Measurements from ENCODE around the gene RC3H1. TPM values are rescaled to one million over a fixed set of nuclear protein-coding genes. Genes with fewer than 3 reads are reported as not detected.

Gene RC3H1
- total RNA-seq, 1 experiment from 2014 or later, result 26.9 TPM

GRCh38 chr1:173894189-173894588 is 128.0 kb downstream of the RC3H1 start:
- Mint-ChIP-seq H3K27me3 (ENCODE audit: insufficient read depth, unreplicated experiment) (no peaks in the 10 kb centered on the region), H3K4me3 (ENCODE audit: unreplicated experiment) (no peak overlapping the region), H3K36me3 (ENCODE audit: insufficient read depth, unreplicated experiment) (peaks cover 6% of the 10 kb centered on the region), H3K9me3 (ENCODE audit: unreplicated experiment) (no peaks in the 10 kb centered on the region), H3K4me1 (ENCODE audit: insufficient read depth, unreplicated experiment) (peaks cover 7% of the 10 kb centered on the region), H3K27ac (ENCODE audit: low read depth, unreplicated experiment) (no peak overlapping the region)
- DNase-seq (ENCODE audit: unreplicated experiment), result no peak
- intact Hi-C loops (cut with micrococcal nuclease), result no loop called here
- no peak for TF ChIP-seq CTCF (IDR thresholded peaks at IDR 0.05; ENCODE audit: unreplicated experiment)
- BruUV-seq (replicated peaks), result no TSS peak
- ChIA-PET CTCF (interaction anchor here (1.0 to 1.2 kb wide), 4 partner anchors 10 to 855 kb away, joined by 3 to 4 read pairs (median 3); no protein-coding TSS in a partner anchor), POLR2A (interaction anchor here (0.6 to 1.6 kb wide), 3 partner anchors 25 to 1106 kb away, joined by 3 to 7 read pairs (median 4); partner anchors contain the start of gene ZBTB37)

GRCh38 chr1:173893611-173894010 is 128.5 kb downstream of the RC3H1 start:
- Mint-ChIP-seq H3K36me3 (ENCODE audit: insufficient read depth, unreplicated experiment) (peaks cover 6% of the 10 kb centered on the region), H3K27me3 (ENCODE audit: insufficient read depth, unreplicated experiment) (no peaks in the 10 kb centered on the region), H3K4me3 (ENCODE audit: unreplicated experiment) (no peak overlapping the region), H3K9me3 (ENCODE audit: unreplicated experiment) (no peaks in the 10 kb centered on the region), H3K27ac (ENCODE audit: low read depth, unreplicated experiment) (no peak overlapping the region), H3K4me1 (ENCODE audit: insufficient read depth, unreplicated experiment) (peaks cover 7% of the 10 kb centered on the region)
- TF ChIP-seq CTCF (IDR thresholded peaks at IDR 0.05; ENCODE audit: unreplicated experiment), result no peak
- DNase-seq (ENCODE audit: unreplicated experiment), result no peak
- intact Hi-C loops (cut with micrococcal nuclease), result no loop called here
- ChIA-PET POLR2A (interaction anchor here (1.5 to 1.6 kb wide), 2 partner anchors 25 to 36 kb away, joined by 4 to 7 read pairs; partner anchors contain the start of gene ZBTB37), CTCF (no interaction called here)
- no TSS peak for BruUV-seq (replicated peaks)

GRCh38 chr1:173889885-173890284 is 132.3 kb downstream of the RC3H1 start:
- intact Hi-C loops (cut with micrococcal nuclease), result no loop called here
- CTCF ChIA-PET, result interaction anchor here (0.6 to 1.6 kb wide), 3 partner anchors 174 to 1904 kb away, joined by 3 to 5 read pairs (median 5); no protein-coding TSS in a partner anchor
- H3K27me3 Mint-ChIP-seq (ENCODE audit: insufficient read depth, unreplicated experiment), result no peaks in the 10 kb centered on the region
- H3K27ac Mint-ChIP-seq (ENCODE audit: low read depth, unreplicated experiment), result no peak overlapping the region
- no peak overlapping the region for H3K4me3 Mint-ChIP-seq (ENCODE audit: unreplicated experiment)
- BruUV-seq (replicated peaks), result no TSS peak
- H3K36me3 Mint-ChIP-seq (ENCODE audit: insufficient read depth, unreplicated experiment), result peaks cover 22% of the 10 kb centered on the region
- POLR2A ChIA-PET, result interaction anchor here (0.8 to 1.0 kb wide), 2 partner anchors 14 to 21 kb away, joined by 3 to 8 read pairs; partner anchors contain the start of gene ZBTB37
- DNase-seq (ENCODE audit: unreplicated experiment), result no peak
- H3K9me3 Mint-ChIP-seq (ENCODE audit: unreplicated experiment), result no peaks in the 10 kb centered on the region
- no peak for TF ChIP-seq CTCF (IDR thresholded peaks at IDR 0.05; ENCODE audit: unreplicated experiment)
- peaks cover 7% of the 10 kb centered on the region for H3K4me1 Mint-ChIP-seq (ENCODE audit: insufficient read depth, unreplicated experiment)

GRCh38 chr1:173888749-173889148 is 133.4 kb downstream of the RC3H1 start:
- TF ChIP-seq CTCF (IDR thresholded peaks at IDR 0.05; ENCODE audit: unreplicated experiment), result no peak
- H3K4me3 Mint-ChIP-seq (ENCODE audit: unreplicated experiment), result no peak overlapping the region
- no TSS peak for BruUV-seq (replicated peaks)
- peaks cover 1% of the 10 kb centered on the region for H3K4me1 Mint-ChIP-seq (ENCODE audit: insufficient read depth, unreplicated experiment)
- ChIA-PET POLR2A (interaction anchor here (0.6 to 2.9 kb wide), 3 partner anchors 20 to 409 kb away, joined by 3 to 18 read pairs (median 4); partner anchors contain the start of genes GAS5 and ZBTB37), CTCF (interaction anchor here (0.5 to 1.6 kb wide), 5 partner anchors 17 to 1169 kb away, joined by 3 to 5 read pairs (median 3); no protein-coding TSS in a partner anchor)
- H3K36me3 Mint-ChIP-seq (ENCODE audit: insufficient read depth, unreplicated experiment), result peaks cover 22% of the 10 kb centered on the region
- DNase-seq (ENCODE audit: unreplicated experiment), result no peak
- H3K9me3 Mint-ChIP-seq (ENCODE audit: unreplicated experiment), result no peaks in the 10 kb centered on the region
- intact Hi-C loops (cut with micrococcal nuclease), result no loop called here
- no peak overlapping the region for H3K27ac Mint-ChIP-seq (ENCODE audit: low read depth, unreplicated experiment)
- no peaks in the 10 kb centered on the region for H3K27me3 Mint-ChIP-seq (ENCODE audit: insufficient read depth, unreplicated experiment)
